ENCODE results near the gene MAPK11. TPM values are rescaled to one million over a fixed set of nuclear protein-coding genes. Genes with fewer than 3 reads are reported as not detected.

Gene MAPK11
- total and polyA plus RNA-seq, 9 of the 15 experiments (the other 6 are each of a cell fraction or from before 2014, with no cell fraction given) = 0.06 to 14.6 (median 5.3) TPM

DNA sequence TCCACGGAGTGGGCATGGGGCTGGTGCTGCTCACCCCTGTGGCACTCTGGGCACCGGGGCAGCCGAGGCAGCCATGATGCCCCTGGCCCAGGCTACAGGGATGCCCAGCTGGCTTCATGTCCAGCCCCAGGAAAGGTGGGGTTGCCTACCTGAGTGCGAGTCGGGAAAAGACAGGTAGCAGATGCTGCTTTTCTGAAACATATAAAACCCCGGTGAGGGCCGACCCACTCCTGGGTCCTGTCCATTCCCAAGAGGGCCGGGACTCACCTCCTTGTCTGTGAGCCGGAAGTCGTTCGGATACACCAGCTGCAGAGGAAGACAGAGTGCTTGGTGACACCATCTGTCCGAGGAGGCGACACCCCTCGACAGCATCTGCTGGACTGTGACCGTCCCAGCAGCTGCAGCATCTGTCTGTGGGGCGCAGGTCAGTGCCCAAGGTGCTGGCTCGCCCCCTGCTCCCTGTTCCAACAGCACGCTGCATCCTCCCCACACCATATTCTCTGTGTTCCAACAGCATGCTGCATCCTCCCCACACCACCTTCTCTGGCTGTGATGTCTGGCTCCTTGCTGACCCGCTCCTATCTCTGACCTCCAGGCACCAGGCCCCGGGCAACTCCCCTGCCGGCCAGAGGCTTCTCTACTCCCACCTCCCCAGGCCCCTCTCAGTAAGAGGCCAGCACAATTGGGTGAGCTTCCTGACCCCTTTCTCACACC is 48.7 kb upstream of the MAPK11 start (continued):
- TF ChIP-seq, protein P1, sequence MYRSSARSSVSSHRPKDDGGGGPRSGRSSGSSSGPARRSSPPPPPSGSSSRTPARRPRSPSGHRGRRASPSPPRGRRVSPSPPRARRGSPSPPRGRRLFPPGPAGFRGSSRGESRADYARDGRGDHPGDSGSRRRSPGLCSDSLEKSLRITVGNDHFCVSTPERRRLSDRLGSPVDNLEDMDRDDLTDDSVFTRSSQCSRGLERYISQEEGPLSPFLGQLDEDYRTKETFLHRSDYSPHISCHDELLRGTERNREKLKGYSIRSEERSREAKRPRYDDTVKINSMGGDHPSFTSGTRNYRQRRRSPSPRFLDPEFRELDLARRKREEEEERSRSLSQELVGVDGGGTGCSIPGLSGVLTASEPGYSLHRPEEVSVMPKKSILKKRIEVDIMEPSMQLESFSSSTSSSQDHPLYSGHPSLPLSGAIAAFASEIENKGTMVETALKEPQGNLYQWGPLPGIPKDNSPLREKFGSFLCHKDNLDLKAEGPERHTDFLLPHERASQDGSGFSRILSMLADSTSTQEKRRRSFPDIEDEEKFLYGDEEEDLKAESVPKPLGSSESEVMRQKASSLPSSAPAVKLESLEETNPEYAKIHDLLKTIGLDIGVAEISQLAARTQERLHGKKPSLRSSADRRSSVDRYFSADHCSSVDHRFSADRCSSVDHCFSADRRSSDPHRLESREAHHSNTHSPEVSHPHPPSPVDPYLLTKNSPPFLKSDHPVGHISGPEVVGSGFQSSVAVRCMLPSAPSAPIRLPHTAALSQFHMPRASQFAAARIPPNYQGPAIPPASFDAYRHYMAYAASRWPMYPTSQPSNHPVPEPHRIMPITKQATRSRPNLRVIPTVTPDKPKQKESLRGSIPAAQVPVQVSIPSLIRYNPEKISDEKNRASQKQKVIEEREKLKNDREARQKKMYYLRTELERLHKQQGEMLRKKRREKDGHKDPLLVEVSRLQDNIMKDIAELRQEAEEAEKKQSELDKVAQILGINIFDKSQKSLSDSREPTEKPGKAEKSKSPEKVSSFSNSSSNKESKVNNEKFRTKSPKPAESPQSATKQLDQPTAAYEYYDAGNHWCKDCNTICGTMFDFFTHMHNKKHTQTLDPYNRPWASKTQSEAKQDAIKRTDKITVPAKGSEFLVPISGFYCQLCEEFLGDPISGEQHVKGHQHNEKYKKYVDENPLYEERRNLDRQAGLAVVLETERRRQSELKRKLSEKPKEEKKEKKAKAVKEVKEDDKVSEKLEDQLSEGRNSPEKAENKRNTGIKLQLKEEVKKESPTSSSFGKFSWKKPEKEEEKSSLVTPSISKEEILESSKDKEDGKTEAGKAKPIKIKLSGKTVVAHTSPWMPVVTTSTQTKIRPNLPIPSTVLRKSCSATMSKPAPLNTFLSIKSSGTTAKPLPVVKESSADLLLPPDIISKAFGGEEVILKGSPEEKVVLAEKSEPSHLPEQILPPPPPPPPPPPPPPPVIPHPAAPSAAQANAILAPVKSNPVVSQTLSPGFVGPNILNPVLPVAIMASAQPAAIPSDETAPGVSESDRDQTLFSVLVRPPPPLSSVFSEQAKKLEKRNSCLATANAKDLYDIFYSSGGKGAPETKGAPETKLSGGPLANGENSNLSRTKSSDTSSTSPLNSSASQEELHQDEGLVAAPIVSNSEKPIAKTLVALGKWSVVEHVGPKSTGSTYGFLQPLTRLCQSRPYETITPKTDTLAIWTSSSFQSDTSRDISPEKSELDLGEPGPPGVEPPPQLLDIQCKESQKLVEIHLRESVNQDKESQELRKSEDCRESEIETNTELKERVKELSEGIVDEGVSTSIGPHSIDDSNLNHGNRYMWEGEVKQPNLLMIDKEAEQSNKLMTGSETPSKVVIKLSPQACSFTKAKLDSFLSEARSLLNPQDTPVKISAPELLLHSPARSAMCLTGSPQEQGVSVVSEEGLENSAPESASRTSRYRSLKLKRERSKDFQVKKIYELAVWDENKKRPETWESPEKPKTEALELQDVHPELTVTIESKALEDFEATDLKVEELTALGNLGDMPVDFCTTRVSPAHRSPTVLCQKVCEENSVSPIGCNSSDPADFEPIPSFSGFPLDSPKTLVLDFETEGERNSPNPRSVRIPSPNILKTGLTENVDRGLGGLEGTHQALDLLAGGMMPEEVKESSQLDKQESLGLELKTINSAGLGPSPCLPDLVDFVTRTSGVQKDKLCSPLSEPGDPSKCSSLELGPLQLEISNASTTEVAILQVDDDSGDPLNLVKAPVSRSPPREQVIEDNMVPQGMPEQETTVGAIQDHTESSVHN (IDR thresholded peaks at IDR 0.05; ENCODE audit: borderline replicate concordance in 1 of 2, low read depth in 1 of 2) = no peak
- TF ChIP-seq, protein P2, sequence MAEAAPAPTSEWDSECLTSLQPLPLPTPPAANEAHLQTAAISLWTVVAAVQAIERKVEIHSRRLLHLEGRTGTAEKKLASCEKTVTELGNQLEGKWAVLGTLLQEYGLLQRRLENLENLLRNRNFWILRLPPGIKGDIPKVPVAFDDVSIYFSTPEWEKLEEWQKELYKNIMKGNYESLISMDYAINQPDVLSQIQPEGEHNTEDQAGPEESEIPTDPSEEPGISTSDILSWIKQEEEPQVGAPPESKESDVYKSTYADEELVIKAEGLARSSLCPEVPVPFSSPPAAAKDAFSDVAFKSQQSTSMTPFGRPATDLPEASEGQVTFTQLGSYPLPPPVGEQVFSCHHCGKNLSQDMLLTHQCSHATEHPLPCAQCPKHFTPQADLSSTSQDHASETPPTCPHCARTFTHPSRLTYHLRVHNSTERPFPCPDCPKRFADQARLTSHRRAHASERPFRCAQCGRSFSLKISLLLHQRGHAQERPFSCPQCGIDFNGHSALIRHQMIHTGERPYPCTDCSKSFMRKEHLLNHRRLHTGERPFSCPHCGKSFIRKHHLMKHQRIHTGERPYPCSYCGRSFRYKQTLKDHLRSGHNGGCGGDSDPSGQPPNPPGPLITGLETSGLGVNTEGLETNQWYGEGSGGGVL (CRISPR knock-in tag; IDR thresholded peaks at IDR 0.05) = no peak
- TF ChIP-seq ZBTB17 (CRISPR knock-in tag; IDR thresholded peaks at IDR 0.05) (no peak), TFAM (CRISPR knock-in tag; conservative IDR thresholded peaks at IDR 0.05) (no peak), ZNF224 (CRISPR knock-in tag; IDR thresholded peaks at IDR 0.05) (no peak), SREBF2 (CRISPR knock-in tag; IDR thresholded peaks at IDR 0.05) (no peak), MED1 (CRISPR knock-in tag; IDR thresholded peaks at IDR 0.05; ENCODE audit: borderline replicate concordance) (no peak), TAL1 (IDR thresholded peaks at IDR 0.05) (peak; percentile 72), ZNF780A (CRISPR knock-in tag; IDR thresholded peaks at IDR 0.05) (no peak)
- TF ChIP-seq, protein P3, sequence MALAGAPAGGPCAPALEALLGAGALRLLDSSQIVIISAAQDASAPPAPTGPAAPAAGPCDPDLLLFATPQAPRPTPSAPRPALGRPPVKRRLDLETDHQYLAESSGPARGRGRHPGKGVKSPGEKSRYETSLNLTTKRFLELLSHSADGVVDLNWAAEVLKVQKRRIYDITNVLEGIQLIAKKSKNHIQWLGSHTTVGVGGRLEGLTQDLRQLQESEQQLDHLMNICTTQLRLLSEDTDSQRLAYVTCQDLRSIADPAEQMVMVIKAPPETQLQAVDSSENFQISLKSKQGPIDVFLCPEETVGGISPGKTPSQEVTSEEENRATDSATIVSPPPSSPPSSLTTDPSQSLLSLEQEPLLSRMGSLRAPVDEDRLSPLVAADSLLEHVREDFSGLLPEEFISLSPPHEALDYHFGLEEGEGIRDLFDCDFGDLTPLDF (CRISPR knock-in tag; IDR thresholded peaks at IDR 0.05) = no peak
- TF ChIP-seq, protein P4, sequence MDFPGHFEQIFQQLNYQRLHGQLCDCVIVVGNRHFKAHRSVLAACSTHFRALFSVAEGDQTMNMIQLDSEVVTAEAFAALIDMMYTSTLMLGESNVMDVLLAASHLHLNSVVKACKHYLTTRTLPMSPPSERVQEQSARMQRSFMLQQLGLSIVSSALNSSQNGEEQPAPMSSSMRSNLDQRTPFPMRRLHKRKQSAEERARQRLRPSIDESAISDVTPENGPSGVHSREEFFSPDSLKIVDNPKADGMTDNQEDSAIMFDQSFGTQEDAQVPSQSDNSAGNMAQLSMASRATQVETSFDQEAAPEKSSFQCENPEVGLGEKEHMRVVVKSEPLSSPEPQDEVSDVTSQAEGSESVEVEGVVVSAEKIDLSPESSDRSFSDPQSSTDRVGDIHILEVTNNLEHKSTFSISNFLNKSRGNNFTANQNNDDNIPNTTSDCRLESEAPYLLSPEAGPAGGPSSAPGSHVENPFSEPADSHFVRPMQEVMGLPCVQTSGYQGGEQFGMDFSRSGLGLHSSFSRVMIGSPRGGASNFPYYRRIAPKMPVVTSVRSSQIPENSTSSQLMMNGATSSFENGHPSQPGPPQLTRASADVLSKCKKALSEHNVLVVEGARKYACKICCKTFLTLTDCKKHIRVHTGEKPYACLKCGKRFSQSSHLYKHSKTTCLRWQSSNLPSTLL (IDR thresholded peaks at IDR 0.05) = no peak
- TF ChIP-seq, protein P5, sequence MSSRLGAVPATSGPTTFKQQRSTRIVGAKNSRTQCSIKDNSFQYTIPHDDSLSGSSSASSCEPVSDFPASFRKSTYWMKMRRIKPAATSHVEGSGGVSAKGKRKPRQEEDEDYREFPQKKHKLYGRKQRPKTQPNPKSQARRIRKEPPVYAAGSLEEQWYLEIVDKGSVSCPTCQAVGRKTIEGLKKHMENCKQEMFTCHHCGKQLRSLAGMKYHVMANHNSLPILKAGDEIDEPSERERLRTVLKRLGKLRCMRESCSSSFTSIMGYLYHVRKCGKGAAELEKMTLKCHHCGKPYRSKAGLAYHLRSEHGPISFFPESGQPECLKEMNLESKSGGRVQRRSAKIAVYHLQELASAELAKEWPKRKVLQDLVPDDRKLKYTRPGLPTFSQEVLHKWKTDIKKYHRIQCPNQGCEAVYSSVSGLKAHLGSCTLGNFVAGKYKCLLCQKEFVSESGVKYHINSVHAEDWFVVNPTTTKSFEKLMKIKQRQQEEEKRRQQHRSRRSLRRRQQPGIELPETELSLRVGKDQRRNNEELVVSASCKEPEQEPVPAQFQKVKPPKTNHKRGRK (tag; IDR thresholded peaks at IDR 0.05) = no peak

All from K562 (cell line).